IgD-negative memory B cell (primary cell): Measurements from ENCODE around the gene RAPSN. TPM values are rescaled to one million over a fixed set of nuclear protein-coding genes. Genes with fewer than 3 reads are reported as not detected.

ENCODE experiments used
- polyA plus RNA-seq: library from polyadenylated mRNA; unstranded; fragments of 300-500 nt; fragmentation: Illumina TruSeq; gene quantifications from one replicate; pipeline ENCODE4 v1.2.3, GENCODE V29; 2021

Gene RAPSN
- polyA plus RNA-seq, 1 donor from 2014 or later = 0.15 TPM

Other genes with a start within 250 kb of the RAPSN start
- 30.6 TPM for gene DDB2, start 234.2 kb downstream of the RAPSN start, polyA plus RNA-seq
- 4.2 TPM for gene ACP2, start 200.3 kb downstream of the RAPSN start, polyA plus RNA-seq
- gene NR1H3, start 191.1 kb downstream of the RAPSN start, polyA plus RNA-seq = 9.4 TPM
- gene MADD, start 179.0 kb downstream of the RAPSN start, polyA plus RNA-seq = 17.5 TPM
- gene MYBPC3, start 96.4 kb downstream of the RAPSN start, polyA plus RNA-seq = not detected
- 67.7 TPM for gene SPI1, start 70.6 kb downstream of the RAPSN start, polyA plus RNA-seq
- 15.5 TPM for gene SLC39A13, start 40.5 kb downstream of the RAPSN start, polyA plus RNA-seq
- 101 TPM for gene PSMC3, start 22.7 kb downstream of the RAPSN start, polyA plus RNA-seq
- 78.6 TPM for gene CELF1, start 104.0 kb upstream of the RAPSN start, polyA plus RNA-seq
- 49.5 TPM for gene PTPMT1, start 116.5 kb upstream of the RAPSN start, polyA plus RNA-seq
- gene KBTBD4, start 129.8 kb upstream of the RAPSN start, polyA plus RNA-seq = 41.6 TPM
- 105 TPM for gene NDUFS3, start 129.9 kb upstream of the RAPSN start, polyA plus RNA-seq
- not detected for gene FAM180B, start 137.5 kb upstream of the RAPSN start, polyA plus RNA-seq
- gene C1QTNF4, start 145.3 kb upstream of the RAPSN start, polyA plus RNA-seq = not detected
- gene MTCH2, start 193.4 kb upstream of the RAPSN start, polyA plus RNA-seq = 58.9 TPM